GM21423 (cell line): ENCODE data around the gene TMEM63A.
"Not testable (repeated sequence)": the region's sequence is repeated elsewhere in the genome, so short reads cannot be mapped to it uniquely, and the experiment has no call there.

Experiments
- ATAC-seq: cut with Tn5 transposase; IDR thresholded peaks from one replicate; pipeline ENCODE4 v1.9.1; 2021; ENCODE audit warnings: mild to moderate bottlenecking, moderate library complexity; ENCODE audit not compliant: unreplicated experiment

TMEM63A gene

GRCh38 chr1:225881959-225882693, at the start of gene TMEM63A:
TSS of gene TMEM63A (minus strand) at chr1:225882380. CDS start at chr1:225877580, 4,800 bp downstream.
- ATAC-seq: peak; percentile 55

GRCh38 chr1:225931270-225932136, 49.3 kb upstream of the TMEM63A start:
- no peak for ATAC-seq

GRCh38 chr1:225930566-225930965, 48.4 kb upstream of the TMEM63A start:
- ATAC-seq: no peak

- ATAC-seq: not testable (repeated sequence)
These were observed 47.3 kb upstream of the TMEM63A start for GRCh38 chr1:225929462-225929861.

GRCh38 chr1:225928186-225929175, 46.3 kb upstream of the TMEM63A start:
- ATAC-seq: no peak

- ATAC-seq: no peak
These were observed 44.5 kb upstream of the TMEM63A start for GRCh38 chr1:225926551-225927113.

- peak; percentile 97 for ATAC-seq
These were observed 41.7 kb upstream of the TMEM63A start, which contains the start of gene PYCR2 for GRCh38 chr1:225923692-225924555. TSS of gene PYCR2 (minus strand) at chr1:225924250. CDS start at chr1:225924110, 140 bp downstream.

- no peak for ATAC-seq
These were observed 41.2 kb upstream of the TMEM63A start for GRCh38 chr1:225923381-225923691.

GRCh38 chr1:225921734-225922709, 39.8 kb upstream of the TMEM63A start:
- ATAC-seq: no peak

- ATAC-seq: no peak
These were observed 37.7 kb upstream of the TMEM63A start for GRCh38 chr1:225919906-225920305.

GRCh38 chr1:225918280-225918679, 36.1 kb upstream of the TMEM63A start:
- ATAC-seq: no peak

GRCh38 chr1:225917536-225917935, 35.4 kb upstream of the TMEM63A start:
- no peak for ATAC-seq

- no peak for ATAC-seq
These were observed 34.9 kb upstream of the TMEM63A start for GRCh38 chr1:225917101-225917500.

- no peak for ATAC-seq
These were observed 33.4 kb upstream of the TMEM63A start for GRCh38 chr1:225915538-225915991.

- ATAC-seq: no peak
These were observed 32.8 kb upstream of the TMEM63A start for GRCh38 chr1:225914947-225915346.

GRCh38 chr1:225914391-225914790, 32.2 kb upstream of the TMEM63A start:
- no peak for ATAC-seq

- ATAC-seq: peak; percentile 71
These were observed 29.3 kb upstream of the TMEM63A start for GRCh38 chr1:225911191-225912130.
